T-helper 2 cell treated with Interferon-gamma antibody and Interleukin-4, amounts not matched to agents 5 μg/mL and 100 μg/mL, for 36 hours (primary cell): ENCODE measurements around the gene KIF6.
"Not testable (repeated sequence)": the region's sequence is repeated elsewhere in the genome, so short reads cannot be mapped to it uniquely, and the experiment has no call there.

Source experiments
- DNase-seq: peaks from one replicate; pipeline ENCODE4 v3.0.0; 2021; ENCODE audit warnings: low spot score
- H3K27ac Mint-ChIP-seq: one replicate; pipeline ENCODE4 v1.8.0; 2021; ENCODE audit warnings: mild to moderate bottlenecking, mixed read lengths
- H3K27me3 Mint-ChIP-seq: one replicate; pipeline ENCODE4 v1.8.0; 2021; ENCODE audit warnings: low read depth, mixed read lengths
- H3K36me3 Mint-ChIP-seq: one replicate; pipeline ENCODE4 v1.8.0; 2021; ENCODE audit warnings: low read depth, mixed read lengths
- H3K4me1 Mint-ChIP-seq: one replicate; pipeline ENCODE4 v1.8.0; 2021; ENCODE audit warnings: low read depth, mixed read lengths
- H3K4me3 Mint-ChIP-seq: one replicate; pipeline ENCODE4 v1.8.0; 2022; ENCODE audit warnings: mild to moderate bottlenecking, moderate library complexity, mixed read lengths
- H3K9me3 Mint-ChIP-seq: one replicate; pipeline ENCODE4 v1.8.0; 2021; ENCODE audit warnings: mixed read lengths

Gene KIF6

DNA sequence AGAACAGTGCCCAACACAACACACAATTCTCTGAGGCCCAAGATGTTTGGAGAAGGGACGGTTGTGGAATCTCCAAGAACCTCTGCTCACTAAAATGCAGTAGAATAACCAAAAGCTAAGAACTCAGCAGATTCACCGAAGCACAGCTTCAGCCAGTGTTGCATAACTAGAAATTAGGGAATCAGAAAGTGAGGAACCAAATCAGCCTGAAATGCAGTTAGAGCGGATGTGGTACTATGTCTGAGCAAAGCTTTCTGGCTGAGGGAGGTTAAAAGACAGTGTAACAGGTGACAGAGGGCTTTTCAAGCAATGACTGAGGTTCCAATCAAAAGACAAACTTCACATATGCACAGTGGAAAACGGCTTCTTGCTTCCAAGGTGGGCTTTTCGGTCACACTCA lies 204.8 kb downstream of the KIF6 start:
- Mint-ChIP-seq H3K4me3 (no peak overlapping the region), H3K36me3 (no peaks in the 10 kb centered on the region), H3K27ac (no peak overlapping the region), H3K4me1 (no peaks in the 10 kb centered on the region), H3K9me3 (no peaks in the 10 kb centered on the region), H3K27me3 (no peaks in the 10 kb centered on the region)
- DNase-seq = no peak

DNA sequence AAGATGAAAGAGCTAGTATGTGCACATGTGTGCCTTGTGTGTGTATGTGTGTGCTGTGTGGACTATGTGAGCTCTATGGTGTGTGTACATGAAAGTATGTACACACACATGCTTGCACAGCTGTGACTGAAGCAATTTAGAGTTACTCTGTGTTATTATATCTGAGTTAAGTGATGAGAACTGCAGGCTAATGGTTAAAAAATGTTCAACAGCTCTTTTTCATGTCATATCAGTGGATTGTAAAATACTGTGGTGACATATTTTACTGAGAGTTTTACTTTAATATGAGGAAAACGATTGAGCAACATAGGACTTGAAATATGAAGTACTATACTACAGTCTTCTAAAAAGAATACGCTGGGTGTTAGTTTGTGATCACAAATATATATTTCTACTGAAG lies 207.0 kb downstream of the KIF6 start:
- H3K27ac Mint-ChIP-seq = no peak overlapping the region
- H3K9me3 Mint-ChIP-seq = no peaks in the 10 kb centered on the region
- H3K27me3 Mint-ChIP-seq = peaks cover 1% of the 10 kb centered on the region
- no peak for DNase-seq
- H3K4me1 Mint-ChIP-seq = no peaks in the 10 kb centered on the region
- no peaks in the 10 kb centered on the region for H3K36me3 Mint-ChIP-seq
- no peak overlapping the region for H3K4me3 Mint-ChIP-seq

DNA sequence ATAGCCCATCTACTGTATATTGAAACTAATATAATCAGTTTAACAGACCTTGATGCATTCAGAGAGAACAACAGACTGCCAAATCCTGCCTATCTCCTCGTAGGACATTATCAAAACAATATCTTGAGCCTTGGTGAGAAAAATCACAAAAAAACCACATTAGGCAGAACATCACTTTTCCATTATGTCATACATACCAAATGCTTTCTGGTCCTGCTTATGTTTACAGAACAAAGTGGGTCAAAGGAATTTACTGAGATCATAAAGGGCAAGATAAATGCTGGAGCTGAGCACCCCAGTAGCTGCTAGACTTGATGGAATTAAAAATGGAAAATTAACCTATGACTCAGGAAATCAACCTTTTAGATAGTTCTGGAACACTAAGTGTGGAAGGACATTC lies 207.5 kb downstream of the KIF6 start:
- no peak for DNase-seq
- H3K4me1 Mint-ChIP-seq = no peaks in the 10 kb centered on the region
- no peaks in the 10 kb centered on the region for H3K36me3 Mint-ChIP-seq

DNA sequence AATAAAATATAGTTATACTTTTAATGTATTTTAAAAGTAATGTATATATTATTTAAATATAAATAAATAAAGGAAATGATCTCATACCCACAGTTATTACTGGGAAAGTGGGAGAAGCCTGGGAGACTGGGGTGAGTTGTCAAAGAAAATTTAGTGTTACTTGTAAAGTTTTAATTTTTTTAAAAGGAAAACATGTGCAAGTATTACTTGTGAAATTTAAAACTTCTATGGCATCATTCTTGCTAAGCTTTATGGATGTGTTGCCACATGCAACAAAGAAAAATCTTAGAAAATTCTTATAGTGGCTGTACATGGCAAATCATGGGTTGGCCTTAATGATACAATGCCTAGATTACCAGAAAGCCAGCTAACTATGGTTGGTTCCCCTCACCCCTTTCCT lies 208.7 kb downstream of the KIF6 start:
- no peaks in the 10 kb centered on the region for H3K9me3 Mint-ChIP-seq
- DNase-seq = no peak
- no peak overlapping the region for H3K27ac Mint-ChIP-seq
- no peaks in the 10 kb centered on the region for H3K36me3 Mint-ChIP-seq
- peaks cover 3% of the 10 kb centered on the region for H3K27me3 Mint-ChIP-seq
- H3K4me3 Mint-ChIP-seq = no peak overlapping the region
- no peaks in the 10 kb centered on the region for H3K4me1 Mint-ChIP-seq

More for the DNA sequence above, 207.5 kb downstream of the KIF6 start:
- Mint-ChIP-seq H3K27me3 (peaks cover 3% of the 10 kb centered on the region), H3K9me3 (no peaks in the 10 kb centered on the region), H3K4me3 (no peak overlapping the region), H3K27ac (no peak overlapping the region)

DNA sequence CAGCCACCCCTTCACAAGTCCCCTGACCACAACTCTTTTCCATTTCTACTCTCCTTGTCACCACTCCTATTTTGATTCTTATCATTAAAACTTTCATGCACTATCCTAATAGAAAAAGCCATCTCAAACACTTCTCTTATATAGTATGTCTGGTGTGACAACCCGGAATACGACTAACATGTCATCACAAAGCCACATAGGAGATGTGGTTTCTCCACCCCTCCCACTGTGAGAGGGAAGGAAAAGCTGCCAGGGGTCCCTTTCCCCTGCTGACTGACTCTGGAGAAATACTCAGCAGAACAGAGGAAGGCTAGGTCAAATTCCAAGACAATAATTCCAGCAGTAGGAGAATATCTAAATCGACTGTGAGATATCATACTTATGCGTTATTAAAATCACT lies 209.7 kb downstream of the KIF6 start:
- no peaks in the 10 kb centered on the region for H3K4me1 Mint-ChIP-seq
- DNase-seq = no peak
- no peaks in the 10 kb centered on the region for H3K9me3 Mint-ChIP-seq
- H3K27ac Mint-ChIP-seq = no peak overlapping the region
- no peak overlapping the region for H3K4me3 Mint-ChIP-seq
- H3K36me3 Mint-ChIP-seq = no peaks in the 10 kb centered on the region
- H3K27me3 Mint-ChIP-seq = peaks cover 3% of the 10 kb centered on the region

DNA sequence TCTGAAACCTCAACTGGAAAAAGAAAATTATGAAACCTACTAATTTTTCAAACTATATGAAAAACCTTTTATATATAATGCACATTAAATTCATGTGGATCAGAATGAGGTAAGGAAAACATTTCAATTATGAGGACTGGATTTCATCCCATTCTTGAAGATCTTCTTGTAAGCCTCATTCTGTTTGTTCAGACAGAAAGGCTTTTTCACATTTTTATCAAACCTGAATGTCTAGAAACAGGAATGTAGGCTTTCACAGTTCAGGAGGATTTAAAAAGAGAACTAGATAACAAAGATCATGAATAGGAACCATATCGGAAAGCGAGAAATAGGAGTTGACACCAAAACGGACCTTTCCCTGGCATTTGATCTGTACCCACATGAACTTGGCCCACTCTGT lies 210.2 kb downstream of the KIF6 start:
- H3K4me3 Mint-ChIP-seq = no peak overlapping the region
- no peaks in the 10 kb centered on the region for H3K9me3 Mint-ChIP-seq
- no peak overlapping the region for H3K27ac Mint-ChIP-seq
- no peaks in the 10 kb centered on the region for H3K4me1 Mint-ChIP-seq
- H3K36me3 Mint-ChIP-seq = no peaks in the 10 kb centered on the region
- no peak for DNase-seq
- peaks cover 3% of the 10 kb centered on the region for H3K27me3 Mint-ChIP-seq

DNA sequence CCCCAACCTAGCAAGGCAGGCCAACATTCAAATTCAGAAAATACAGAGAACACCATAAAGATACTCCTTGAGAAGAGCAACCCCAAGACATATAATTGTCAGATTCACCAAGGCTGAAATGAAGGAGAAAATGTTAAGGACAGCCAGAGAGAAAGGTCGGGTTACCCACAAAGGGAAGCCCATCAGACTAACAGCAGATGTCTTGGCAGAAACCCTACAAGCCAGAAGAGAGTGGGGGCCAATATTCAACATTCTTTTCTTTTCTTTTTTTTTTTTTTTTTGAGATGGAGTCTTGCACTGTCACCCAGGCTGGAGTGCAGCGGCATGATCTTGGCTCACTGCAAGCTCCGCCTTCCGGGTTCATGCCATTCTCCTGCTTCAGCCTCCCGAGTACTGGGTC lies 215.4 kb downstream of the KIF6 start:
- not testable (repeated sequence) for H3K36me3 Mint-ChIP-seq, H3K9me3 Mint-ChIP-seq, H3K4me3 Mint-ChIP-seq, H3K27ac Mint-ChIP-seq, H3K27me3 Mint-ChIP-seq, H3K4me1 Mint-ChIP-seq, DNase-seq

DNA sequence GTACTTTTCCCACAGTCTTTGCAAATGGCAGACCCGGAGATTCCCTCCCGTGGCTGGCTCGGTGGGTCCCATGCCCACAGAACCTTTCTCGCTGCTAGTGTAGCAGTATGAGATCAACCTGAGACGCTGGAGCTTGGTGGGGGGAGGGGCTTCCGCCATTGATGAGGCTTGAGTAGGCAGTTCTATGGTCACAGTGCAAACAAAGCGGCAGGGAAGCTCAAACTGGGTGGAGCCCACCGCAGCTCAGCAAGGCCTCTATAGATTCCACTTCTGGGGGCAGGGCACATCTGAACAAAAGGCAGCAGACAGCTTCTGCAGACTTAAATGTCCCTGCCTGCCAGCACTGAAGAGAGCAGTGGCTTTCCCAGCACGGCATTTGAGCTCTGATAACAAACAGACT lies 216.7 kb downstream of the KIF6 start:
- Mint-ChIP-seq H3K27ac (no peak overlapping the region), H3K4me3 (no peak overlapping the region), H3K4me1 (no peaks in the 10 kb centered on the region), H3K9me3 (no peaks in the 10 kb centered on the region), H3K36me3 (no peaks in the 10 kb centered on the region), H3K27me3 (peaks cover 4% of the 10 kb centered on the region)
- no peak for DNase-seq

DNA sequence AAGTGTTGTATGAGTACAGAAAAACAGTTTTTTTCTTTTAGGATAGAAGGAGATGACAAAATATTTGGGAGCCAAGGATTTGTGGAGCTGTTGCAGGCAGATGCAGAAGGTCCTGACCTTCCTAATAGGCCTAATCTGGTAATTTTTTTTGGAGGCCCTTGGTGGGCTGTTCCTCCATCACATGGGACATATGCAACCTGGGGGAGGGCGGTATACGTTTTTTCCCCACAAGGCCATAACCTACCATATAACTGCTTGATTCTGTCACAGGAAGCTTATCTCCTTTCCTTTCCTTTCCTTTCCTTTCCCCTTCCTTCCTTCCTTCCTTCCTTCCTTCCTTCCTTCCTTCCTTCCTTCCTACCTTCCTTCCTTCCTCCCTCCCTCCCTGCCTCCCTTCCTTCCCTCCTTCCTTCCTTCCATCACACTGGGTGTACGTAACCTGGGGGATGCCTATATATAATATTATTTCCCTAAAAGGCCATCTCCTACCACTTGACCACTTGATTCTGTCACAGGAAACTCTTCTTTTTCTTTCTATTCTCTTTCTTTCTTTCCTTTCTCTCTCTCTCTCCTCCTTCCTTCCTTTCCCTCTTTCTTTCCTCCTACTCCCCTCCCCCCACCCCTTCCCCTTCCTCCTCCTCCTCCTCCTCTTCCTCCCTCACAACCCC lies 217.7 kb downstream of the KIF6 start:
- no peak overlapping the region for H3K4me3 Mint-ChIP-seq
- DNase-seq = no peak
- H3K27me3 Mint-ChIP-seq = peaks cover 4% of the 10 kb centered on the region
- H3K4me1 Mint-ChIP-seq = no peaks in the 10 kb centered on the region
- H3K36me3 Mint-ChIP-seq = no peaks in the 10 kb centered on the region
- H3K9me3 Mint-ChIP-seq = peaks cover 9% of the 10 kb centered on the region
- no peak overlapping the region for H3K27ac Mint-ChIP-seq

DNA sequence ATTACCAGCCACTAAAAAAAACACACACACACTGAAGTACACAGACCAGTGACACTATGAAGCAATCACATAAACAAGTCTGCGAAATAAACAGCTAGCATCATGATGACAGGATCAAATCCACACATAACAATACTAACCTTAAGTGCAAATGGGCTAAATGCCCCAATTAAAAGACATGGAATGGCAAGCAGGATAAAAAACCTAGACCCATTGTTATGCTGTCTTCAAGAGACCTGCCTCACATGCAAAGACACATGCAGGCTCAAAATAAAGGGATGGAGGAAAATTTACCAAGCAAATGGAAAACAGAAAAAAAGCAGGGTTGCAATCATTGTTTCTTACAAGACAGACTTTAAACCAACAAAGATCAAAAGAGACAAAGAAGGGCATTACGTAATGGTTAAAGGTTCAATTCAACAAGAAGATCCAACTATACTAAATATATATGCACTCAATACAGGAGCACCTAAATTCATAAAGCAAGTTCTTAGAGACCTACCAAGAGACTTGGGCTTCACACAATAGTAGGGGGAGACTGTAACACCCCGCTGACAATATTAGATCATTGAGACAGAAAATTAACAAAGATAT lies 222.7 kb downstream of the KIF6 start:
- not testable (repeated sequence) for H3K27me3 Mint-ChIP-seq, H3K27ac Mint-ChIP-seq, H3K4me3 Mint-ChIP-seq, DNase-seq, H3K36me3 Mint-ChIP-seq, H3K4me1 Mint-ChIP-seq
- H3K9me3 Mint-ChIP-seq = peaks cover 23% of the 10 kb centered on the region

DNA sequence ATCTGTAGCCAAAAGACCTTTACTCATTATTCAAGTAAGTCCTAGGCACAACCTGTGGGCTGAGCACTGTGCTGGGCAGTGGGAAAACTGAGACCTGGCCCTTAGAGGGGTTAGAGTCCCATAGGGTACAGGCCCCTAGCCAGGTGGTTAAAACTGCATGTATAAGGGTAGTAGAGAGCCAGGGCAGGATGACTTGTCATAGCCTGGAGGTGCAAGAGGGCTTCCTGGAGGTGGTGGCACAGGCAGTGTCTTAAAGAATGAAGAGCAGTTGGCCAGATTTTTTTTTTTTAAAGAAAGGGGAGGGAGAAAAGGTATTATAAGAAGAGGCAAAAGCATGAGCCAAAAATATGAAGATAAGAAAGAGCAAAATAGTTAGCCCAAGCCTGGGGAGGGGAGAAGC lies 226.2 kb downstream of the KIF6 start:
- Mint-ChIP-seq H3K36me3 (no peaks in the 10 kb centered on the region), H3K9me3 (peaks cover 23% of the 10 kb centered on the region), H3K4me1 (no peaks in the 10 kb centered on the region), H3K27ac (no peak overlapping the region), H3K4me3 (no peak overlapping the region), H3K27me3 (peaks cover 7% of the 10 kb centered on the region)
- no peak for DNase-seq

DNA sequence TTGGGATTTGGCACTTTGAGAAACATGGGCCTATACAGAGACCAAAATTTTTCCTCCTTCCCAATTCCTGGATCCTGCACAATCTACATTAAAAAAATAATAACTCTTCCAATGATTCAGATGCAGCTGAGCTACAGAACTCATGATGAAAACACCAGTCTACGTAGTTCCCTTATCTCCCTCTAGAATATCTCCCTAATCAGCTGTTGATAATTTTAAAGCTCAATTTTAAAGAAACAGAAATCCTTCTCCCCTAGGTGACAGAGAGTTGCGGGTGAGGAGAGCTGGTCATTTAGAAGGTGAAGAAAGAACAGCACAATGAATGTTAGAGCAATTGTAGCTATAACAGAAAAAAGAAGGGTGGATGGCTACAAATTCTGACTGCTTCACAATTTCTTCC lies 227.1 kb downstream of the KIF6 start:
- H3K36me3 Mint-ChIP-seq = no peaks in the 10 kb centered on the region
- H3K27ac Mint-ChIP-seq = no peak overlapping the region
- peaks cover 5% of the 10 kb centered on the region for H3K27me3 Mint-ChIP-seq
- H3K4me3 Mint-ChIP-seq = no peak overlapping the region
- peaks cover 21% of the 10 kb centered on the region for H3K9me3 Mint-ChIP-seq
- DNase-seq = no peak
- no peaks in the 10 kb centered on the region for H3K4me1 Mint-ChIP-seq

DNA sequence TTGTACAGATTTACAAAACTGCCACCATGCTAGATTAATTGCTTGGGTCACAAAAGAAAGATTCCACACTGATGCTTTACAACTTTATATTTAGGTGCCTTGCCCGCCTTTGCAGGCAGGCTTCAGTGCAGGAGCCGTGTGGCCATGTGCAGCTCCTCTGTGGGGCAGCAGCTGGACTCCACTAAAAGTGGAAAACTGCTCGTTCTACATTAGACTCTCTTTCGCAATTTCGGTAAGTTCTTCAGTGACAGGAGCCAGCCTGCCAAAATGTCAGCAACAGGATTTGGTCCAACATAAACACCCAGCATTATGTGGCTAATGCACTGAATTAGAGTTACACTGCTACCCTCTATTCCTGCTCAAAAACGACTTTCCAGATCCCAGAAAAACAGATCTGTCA lies 228.3 kb downstream of the KIF6 start:
- DNase-seq = no peak
- no peak overlapping the region for H3K4me3 Mint-ChIP-seq
- peaks cover 10% of the 10 kb centered on the region for H3K9me3 Mint-ChIP-seq
- no peak overlapping the region for H3K27ac Mint-ChIP-seq
- H3K27me3 Mint-ChIP-seq = peaks cover 6% of the 10 kb centered on the region
- no peaks in the 10 kb centered on the region for H3K36me3 Mint-ChIP-seq
- H3K4me1 Mint-ChIP-seq = no peaks in the 10 kb centered on the region

DNA sequence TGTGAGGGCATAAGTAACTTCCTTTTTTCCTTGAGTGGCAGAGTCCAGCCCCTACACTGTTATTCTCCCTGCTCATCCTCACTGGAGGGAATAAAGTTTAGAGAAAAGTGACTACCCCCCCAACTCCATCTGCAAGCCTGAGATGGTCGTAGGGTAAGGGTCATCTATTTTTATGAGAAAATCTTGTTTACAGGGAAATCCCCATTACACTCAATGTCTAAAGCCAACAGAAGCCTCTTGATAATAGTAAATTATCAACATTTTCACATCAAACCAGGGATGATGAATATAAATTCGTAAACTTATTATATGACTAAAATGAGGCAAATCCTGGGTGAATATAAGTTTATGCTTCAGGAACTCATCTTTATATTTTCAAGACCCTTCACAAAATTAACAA lies 228.8 kb downstream of the KIF6 start:
- H3K4me3 Mint-ChIP-seq = no peak overlapping the region
- H3K36me3 Mint-ChIP-seq = no peaks in the 10 kb centered on the region
- H3K27ac Mint-ChIP-seq = no peak overlapping the region
- DNase-seq = no peak
- H3K4me1 Mint-ChIP-seq = no peaks in the 10 kb centered on the region
- H3K27me3 Mint-ChIP-seq = peaks cover 6% of the 10 kb centered on the region
- peaks cover 5% of the 10 kb centered on the region for H3K9me3 Mint-ChIP-seq

DNA sequence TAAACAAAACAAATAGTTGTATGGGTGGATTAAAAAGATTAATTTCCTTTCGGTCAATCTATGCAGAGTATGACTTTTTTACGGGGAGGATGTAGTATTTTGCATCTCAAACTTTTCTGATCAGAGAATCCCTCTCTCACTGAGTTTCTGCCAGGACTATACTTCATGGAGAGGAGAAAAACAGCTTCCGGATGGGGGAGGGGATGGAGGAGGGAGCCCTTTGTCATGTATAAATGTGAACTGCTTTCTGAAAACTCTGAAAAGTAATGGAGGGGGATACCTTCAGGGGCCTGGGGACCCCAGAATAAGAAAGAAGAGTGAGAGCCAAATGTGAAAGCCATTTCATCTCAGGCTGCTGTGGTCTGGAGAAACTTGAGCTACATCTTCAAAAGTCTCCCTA lies 229.6 kb downstream of the KIF6 start:
- DNase-seq = no peak
- Mint-ChIP-seq H3K4me3 (no peak overlapping the region), H3K36me3 (no peaks in the 10 kb centered on the region), H3K9me3 (no peaks in the 10 kb centered on the region), H3K27ac (no peak overlapping the region), H3K27me3 (peaks cover 6% of the 10 kb centered on the region), H3K4me1 (no peaks in the 10 kb centered on the region)
